SU-DHL-6 (cell line): Measurements from ENCODE around the gene COQ4.
A peak's percentile ranks its signal among the peaks of the same experiment; 100 is the strongest.
"Not testable (repeated sequence)": the region's sequence is repeated elsewhere in the genome, so short reads cannot be mapped to it uniquely, and the experiment has no call there.

Experiments
- H2AFZ ChIP-seq: fragments of 200-600 bp; sonication (generic); 2 replicates; pipeline ENCODE4 v1.6.1; 2014; ENCODE audit warnings: low read depth, mild to moderate bottlenecking, moderate library complexity, mixed read lengths, antibody characterized with exemption, low read length; ENCODE audit not compliant: severe bottlenecking
- H3F3A ChIP-seq: fragments of 200-600 bp; shearing (Covaris generic); 2 replicates; pipeline ENCODE4 v1.6.0; 2016; ENCODE audit warnings: antibody characterized with exemption, mild to moderate bottlenecking; ENCODE audit not compliant: insufficient read depth
- H3K27ac ChIP-seq: fragments of 200-600 bp; sonication (generic); 2 replicates; pipeline ENCODE4 v1.5.1; 2016; ENCODE audit warnings: low read depth, mild to moderate bottlenecking, low read length, moderate library complexity, mixed read lengths
- H3K27me3 ChIP-seq: fragments of 200-600 bp; sonication (generic), shearing (Covaris generic); 2 replicates; pipeline ENCODE4 v1.6.0; 2014; ENCODE audit warnings: mild to moderate bottlenecking, low read length
- H3K36me3 ChIP-seq: fragments of 200-600 bp; sonication (generic); 2 replicates; pipeline ENCODE4 v1.6.1; 2014; ENCODE audit warnings: mild to moderate bottlenecking, low read length, mixed read lengths
- H3K4me2 ChIP-seq: fragments of 300-600, 200-600 bp; shearing (Covaris generic), sonication (generic); 2 replicates; pipeline ENCODE4 v1.6.0; 2014; ENCODE audit warnings: low read length, low read depth, mild to moderate bottlenecking; ENCODE audit not compliant: poor library complexity, severe bottlenecking
- H3K4me3 ChIP-seq: fragments of 200-600 bp; sonication (generic); 2 replicates; pipeline ENCODE4 v1.5.1; 2014; ENCODE audit warnings: antibody characterized with exemption, low read length, mild to moderate bottlenecking, mixed read lengths; ENCODE audit not compliant: insufficient read depth, poor library complexity, severe bottlenecking
- H3K79me2 ChIP-seq: fragments of 200-600 bp; sonication (generic); 2 replicates; pipeline ENCODE4 v1.6.1; 2014; ENCODE audit warnings: mild to moderate bottlenecking, low read length, moderate library complexity; ENCODE audit not compliant: insufficient read depth
- H3K9ac ChIP-seq: fragments of 200-600 bp; sonication (generic); 2 replicates; pipeline ENCODE4 v1.7.0; 2014; ENCODE audit warnings: mild to moderate bottlenecking, low read length
- H3K9me2 ChIP-seq: fragments of 200-600 bp; sonication (generic); replicated peaks from 2 replicates; pipeline ENCODE4 v1.6.1; 2014; ENCODE audit warnings: low read length; ENCODE audit not compliant: insufficient read depth
- H3K9me3 ChIP-seq: fragments of 200-600 bp; sonication (generic); 2 replicates; pipeline ENCODE4 v1.6.1; 2014; ENCODE audit warnings: low read length, mixed read lengths; ENCODE audit not compliant: insufficient read depth
- H4K20me1 ChIP-seq: fragments of 200-600 bp; sonication (generic); 2 replicates; pipeline ENCODE4 v1.6.1; 2014; ENCODE audit warnings: low read depth, mild to moderate bottlenecking, antibody characterized with exemption, low read length, moderate library complexity, mixed read lengths
- EZH2phosphoT487 ChIP-seq: fragments of 200-600 bp; sonication (generic), shearing (Covaris generic); conservative IDR thresholded peaks from 2 replicates; pipeline ENCODE4 v1.6.1; 2018; ENCODE audit warnings: mild to moderate bottlenecking, antibody characterized with exemption, low read length, moderate library complexity, mixed read lengths
- TF ChIP-seq, protein P1 (sequence below): fragments of 200-600 bp; sonication (generic); IDR thresholded peaks from one replicate; pipeline ENCODE4 v1.5.1; 2017; ENCODE audit warnings: antibody characterized with exemption, mild to moderate bottlenecking, low read length, moderate library complexity; ENCODE audit not compliant: insufficient read depth, poor library complexity, severe bottlenecking

The COQ4 gene

DNA sequence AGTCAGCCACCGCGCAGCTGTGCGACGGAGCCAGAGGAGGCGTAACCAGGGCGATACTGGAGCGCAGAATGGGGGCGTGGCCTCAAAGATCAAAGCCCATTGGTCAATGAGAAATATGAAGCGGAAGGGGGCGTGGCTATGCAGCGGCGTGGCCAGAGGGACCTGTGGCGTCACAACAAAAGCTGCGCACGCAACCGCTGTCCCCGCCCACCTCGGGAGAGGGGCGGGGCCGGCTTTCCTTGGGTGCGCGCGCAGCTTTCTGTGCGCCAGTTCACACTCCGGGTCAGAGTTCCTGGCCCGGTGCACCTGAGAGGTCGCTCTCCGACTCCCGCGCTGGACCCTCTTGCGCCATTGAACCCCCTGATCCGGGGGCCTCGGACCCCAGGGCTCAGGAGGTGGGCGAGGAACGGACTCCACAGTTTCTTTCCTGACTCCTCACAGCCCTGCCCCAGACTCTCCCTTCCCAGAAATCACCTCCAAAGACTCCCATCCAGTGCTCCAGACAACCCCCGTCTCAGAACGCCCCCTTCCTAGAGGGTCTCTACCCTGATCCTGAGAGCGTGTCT is 46.5 kb upstream of the COQ4 start, which contains the start of gene SWI5:
Gene SWI5, plus strand, starts transcription at position 269 of the 566 bp plus-strand sequence.
- no peaks in the 10 kb centered on the region for H4K20me1 ChIP-seq
- H3K79me2 ChIP-seq, result peaks cover 13% of the 10 kb centered on the region
- H3K9ac ChIP-seq, result peak within 1 kb of the TSS; percentile 92
- peak within 1 kb of the TSS; percentile 72 for H2AFZ ChIP-seq
- H3K9me3 ChIP-seq, result no peaks in the 10 kb centered on the region
- no peak for TF ChIP-seq EZH2phosphoT487
- TF ChIP-seq, protein P1, sequence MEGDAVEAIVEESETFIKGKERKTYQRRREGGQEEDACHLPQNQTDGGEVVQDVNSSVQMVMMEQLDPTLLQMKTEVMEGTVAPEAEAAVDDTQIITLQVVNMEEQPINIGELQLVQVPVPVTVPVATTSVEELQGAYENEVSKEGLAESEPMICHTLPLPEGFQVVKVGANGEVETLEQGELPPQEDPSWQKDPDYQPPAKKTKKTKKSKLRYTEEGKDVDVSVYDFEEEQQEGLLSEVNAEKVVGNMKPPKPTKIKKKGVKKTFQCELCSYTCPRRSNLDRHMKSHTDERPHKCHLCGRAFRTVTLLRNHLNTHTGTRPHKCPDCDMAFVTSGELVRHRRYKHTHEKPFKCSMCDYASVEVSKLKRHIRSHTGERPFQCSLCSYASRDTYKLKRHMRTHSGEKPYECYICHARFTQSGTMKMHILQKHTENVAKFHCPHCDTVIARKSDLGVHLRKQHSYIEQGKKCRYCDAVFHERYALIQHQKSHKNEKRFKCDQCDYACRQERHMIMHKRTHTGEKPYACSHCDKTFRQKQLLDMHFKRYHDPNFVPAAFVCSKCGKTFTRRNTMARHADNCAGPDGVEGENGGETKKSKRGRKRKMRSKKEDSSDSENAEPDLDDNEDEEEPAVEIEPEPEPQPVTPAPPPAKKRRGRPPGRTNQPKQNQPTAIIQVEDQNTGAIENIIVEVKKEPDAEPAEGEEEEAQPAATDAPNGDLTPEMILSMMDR, result no peak
- H3K36me3 ChIP-seq, result no peaks in the 10 kb centered on the region
- peak within 1 kb of the TSS; percentile 85 for H3K4me3 ChIP-seq
- H3K4me2 ChIP-seq, result peak within 1 kb of the TSS; percentile 74
- H3F3A ChIP-seq, result no peaks in the 10 kb centered on the region
- no peaks in the 10 kb centered on the region for H3K27me3 ChIP-seq
- H3K9me2 ChIP-seq, result no peaks in the 10 kb centered on the region
- H3K27ac ChIP-seq, result no peak within 1 kb of the TSS

DNA sequence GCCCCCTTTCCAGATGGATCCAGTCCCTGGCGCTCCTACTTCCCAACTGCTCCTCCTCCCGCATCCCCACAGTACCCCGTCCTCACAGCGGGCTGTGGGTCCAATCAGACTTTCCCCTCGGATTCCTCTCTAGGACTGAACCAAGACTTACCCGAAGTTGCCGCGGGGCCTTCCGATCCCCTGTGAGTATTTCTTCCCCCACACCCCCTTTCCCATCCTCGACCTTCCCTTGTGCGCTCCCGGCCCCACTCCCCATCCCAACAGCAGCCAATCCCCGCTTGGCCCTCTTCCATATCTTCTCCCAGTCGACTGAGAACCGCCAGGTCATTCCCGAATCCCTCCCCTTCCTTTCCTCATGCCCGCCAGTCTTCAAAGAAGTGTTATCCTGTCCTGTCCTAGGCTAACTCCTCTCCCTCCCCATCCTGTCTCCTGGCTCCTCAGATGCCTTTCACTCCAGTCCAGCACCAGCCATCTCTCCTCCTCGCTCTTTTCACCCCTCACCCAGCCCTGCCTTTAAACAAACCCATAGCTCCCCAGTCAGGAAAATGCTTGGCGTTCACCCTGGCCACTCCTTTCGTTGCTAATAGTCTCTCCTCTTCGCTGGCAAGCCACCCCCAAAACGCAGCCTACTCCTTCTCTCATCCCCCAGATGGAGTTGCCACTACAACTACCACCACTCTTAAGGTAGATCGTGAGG is 45.9 kb upstream of the COQ4 start:
- H3K4me2 ChIP-seq, result peak overlapping the region; percentile 65
- peak overlapping the region; percentile 92 for H3K9ac ChIP-seq
- peaks cover 13% of the 10 kb centered on the region for H3K79me2 ChIP-seq
- H3K27ac ChIP-seq, result no peak overlapping the region
- H3K9me2 ChIP-seq, result no peaks in the 10 kb centered on the region
- H3F3A ChIP-seq, result no peaks in the 10 kb centered on the region
- H3K9me3 ChIP-seq, result no peaks in the 10 kb centered on the region
- H2AFZ ChIP-seq, result peak overlapping the region; percentile 72
- no peak for TF ChIP-seq EZH2phosphoT487
- TF ChIP-seq, protein P1, result no peak
- no peaks in the 10 kb centered on the region for H3K36me3 ChIP-seq
- no peaks in the 10 kb centered on the region for H3K27me3 ChIP-seq
- no peaks in the 10 kb centered on the region for H4K20me1 ChIP-seq
- peak overlapping the region; percentile 85 for H3K4me3 ChIP-seq

DNA sequence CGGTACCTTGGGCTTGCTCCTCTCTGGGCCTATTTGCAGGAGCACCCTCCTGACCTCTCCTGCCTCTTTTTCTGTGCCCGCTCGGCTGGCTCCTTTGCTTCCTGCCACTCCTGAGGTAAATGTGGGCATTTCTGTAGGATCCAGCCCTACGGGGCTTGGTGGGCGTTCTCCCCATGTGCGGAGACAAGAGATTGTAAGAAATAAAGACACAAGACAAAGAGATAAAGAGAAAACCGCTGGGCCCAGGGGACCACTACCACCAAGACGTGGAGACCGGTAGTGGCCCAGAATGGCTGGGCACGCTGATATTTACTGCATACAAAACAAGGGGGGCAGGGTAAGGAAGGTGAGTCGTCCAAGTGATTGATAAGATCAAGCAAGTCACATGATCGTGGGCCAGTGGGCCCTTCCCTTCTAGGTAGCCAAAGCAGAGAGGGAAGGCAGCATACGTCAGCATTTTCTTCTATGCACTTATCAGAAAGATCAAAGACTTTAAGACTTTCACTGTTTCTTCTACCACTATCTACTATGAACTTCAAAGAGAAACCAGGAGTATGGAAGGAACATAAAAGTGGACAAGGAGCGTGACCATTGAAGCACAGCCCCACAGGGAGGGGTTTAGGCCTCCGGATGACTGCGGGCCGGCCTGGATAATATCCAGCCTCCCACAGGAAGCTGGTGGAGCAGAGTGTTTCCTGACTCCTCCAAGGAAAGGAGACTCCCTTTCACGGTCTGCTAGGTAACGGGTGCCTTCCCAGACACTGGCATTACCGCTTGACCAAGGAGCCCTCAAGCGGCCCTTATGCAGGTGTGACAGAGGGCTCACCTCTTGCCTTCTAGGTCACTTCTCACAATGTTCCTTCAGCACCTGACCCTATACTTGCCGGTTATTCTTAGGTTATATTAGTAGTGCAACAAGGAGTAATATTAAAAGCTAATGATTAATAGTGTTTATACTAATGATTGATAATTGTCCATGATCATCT is 43.3 kb upstream of the COQ4 start:
- not testable (repeated sequence) for H3K27me3 ChIP-seq, H3K9me3 ChIP-seq, H4K20me1 ChIP-seq, H3K4me2 ChIP-seq, H3K36me3 ChIP-seq, H3K9me2 ChIP-seq, H2AFZ ChIP-seq, H3K27ac ChIP-seq, H3K9ac ChIP-seq, H3K4me3 ChIP-seq, H3K79me2 ChIP-seq, H3F3A ChIP-seq
